ENCODE data around the gene EXD3. TPM values are rescaled to one million over a fixed set of nuclear protein-coding genes. Genes with fewer than 3 reads are reported as not detected.

EXD3 gene
- total and polyA plus RNA-seq, 2 of the 4 experiments (the other 2 are of a cell fraction) = 1.1 to 7.4 TPM

DNA sequence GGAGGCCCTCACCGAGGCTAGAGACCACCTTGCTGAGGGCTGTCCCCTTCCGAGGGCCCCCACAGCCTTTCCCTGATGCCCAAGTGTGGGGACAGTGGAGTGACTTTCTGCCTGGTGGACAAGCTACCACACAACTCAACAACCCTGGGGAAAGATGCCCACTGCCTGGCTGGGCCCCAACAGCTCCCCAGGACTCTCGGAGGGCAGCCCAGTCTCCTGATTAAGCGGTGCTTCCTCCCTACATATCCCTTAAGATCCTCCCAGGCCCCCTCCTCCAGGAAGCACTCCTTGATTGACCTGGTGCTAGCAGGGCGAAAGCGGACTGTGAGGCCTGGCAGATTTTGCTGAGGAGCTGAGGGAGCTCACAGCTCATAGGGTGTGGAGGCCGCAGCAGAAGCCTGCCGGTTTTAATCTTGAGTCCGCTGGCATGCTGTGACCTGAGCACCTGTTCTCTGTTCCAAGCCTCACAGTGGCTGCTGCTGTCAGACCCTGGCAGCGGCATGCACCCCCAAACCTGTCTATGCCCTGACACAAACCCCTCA, 34.0 kb upstream of the EXD3 start:
- Histone ChIP-seq H3K4ac (ENCODE audit: low read depth, low read length) (no peak overlapping the region; the same call in 1 of the 2 replicates), H3K14ac (replicated peaks; ENCODE audit: low read depth, low read length) (no peak overlapping the region), H3K9me1 (ENCODE audit: insufficient read depth, low read length) (no peaks in the 10 kb centered on the region), H2AK9ac (replicated peaks; ENCODE audit: low read depth, low read length, poor library complexity) (peak overlapping the region; percentile 72), H3K79me1 (ENCODE audit: low read depth in 1 of 2, low read length in 2 of 2) (peaks cover 6 to 42% of the 10 kb centered on the region in 2 experiments; a peak in 3 of 4 replicates), H3K18ac (ENCODE audit: low read depth, low read length) (no peak overlapping the region), H3K4me3 (ENCODE audit: insufficient read depth, low read depth, low read length) (no peak overlapping the region), H3K9me3 (ENCODE audit: control insufficient read depth, insufficient read depth, low read length) (no peaks in the 10 kb centered on the region), H3K4me1 (ENCODE audit: control insufficient read depth, insufficient read depth, low read length) (peaks cover 24% of the 10 kb centered on the region), H2AK5ac (ENCODE audit: low read depth, low read length) (peak overlapping the region; percentile 8; the same call in 1 of the 2 replicates), H3K27ac (ENCODE audit: insufficient read depth, low read length) (no peak overlapping the region), H3K9ac (ENCODE audit: low read depth, low read length) (no peak overlapping the region), H2BK15ac (ENCODE audit: low read depth, low read length) (no peak overlapping the region), H4K20me1 (ENCODE audit: insufficient read depth, low read length) (peaks cover 37% of the 10 kb centered on the region), H3K36me3 (ENCODE audit: control insufficient read depth, insufficient read depth, low read length) (peaks cover 32% of the 10 kb centered on the region), H2BK120ac (ENCODE audit: low read depth, low read length) (no peak overlapping the region), H2BK20ac (ENCODE audit: low read depth, low read length) (no peak overlapping the region), H3K23ac (ENCODE audit: low read depth, low read length) (peak overlapping the region; percentile 42; the same call in 1 of the 2 replicates), H2BK5ac (ENCODE audit: low read depth, low read length, poor library complexity, severe bottlenecking) (no peak overlapping the region), H4K8ac (ENCODE audit: low read depth in 2 of 2, low read length in 2 of 2) (no peak overlapping the region), H3K56ac (ENCODE audit: extremely low read depth, insufficient read depth, low read length) (no peak overlapping the region), H3K4me2 (ENCODE audit: low read depth, low read length) (peak overlapping the region; percentile 6; the same call in 1 of the 2 replicates), H2AFZ (replicated peaks; ENCODE audit: low read length, poor library complexity) (peak overlapping the region; percentile 21), H4K91ac (ENCODE audit: insufficient read depth, low read depth, low read length) (no peak overlapping the region), H4K5ac (ENCODE audit: low read depth, low read length) (no peak overlapping the region), H3K27me3 (ENCODE audit: control insufficient read depth, insufficient read depth, low read length) (no peaks in the 10 kb centered on the region)
- POLR2A ChIA-PET (ENCODE audit: unreplicated experiment) = no interaction called here
- intact Hi-C loops (cut with micrococcal nuclease) = no loop called here
- no peak for DNase-seq
- dilution Hi-C loops (cut with HindIII; ENCODE audit: low sequenced_read_pairs, unreplicated experiment) = no loop called here
- no TSS peak for BruUV-seq (replicated peaks)
- CTCF ChIA-PET = interaction anchor here (0.8 kb wide), 1 partner anchor 155 kb away, joined by 3 read pairs; the partner anchor contains the start of gene NRARP
- in situ Hi-C loops (cut with MboI; ENCODE audit: low sequenced_read_pairs) = no loop called here
- ATAC-seq (ENCODE audit: low read depth) = no peak
- TF ChIP-seq RCOR1 (IDR thresholded peaks at IDR 0.05; ENCODE audit: insufficient replicate concordance, low read length) (no peak), RFX5 (IDR thresholded peaks at IDR 0.05; ENCODE audit: low read depth, low read length) (no peak), FOS (IDR thresholded peaks at IDR 0.05; ENCODE audit: low read depth, low read length) (no peak), SMC3 (IDR thresholded peaks at IDR 0.05; ENCODE audit: low read depth, low read length) (no peak), MAFK (IDR thresholded peaks at IDR 0.05; ENCODE audit: low read depth, low read length) (no peak)
- TF ChIP-seq, protein P1, sequence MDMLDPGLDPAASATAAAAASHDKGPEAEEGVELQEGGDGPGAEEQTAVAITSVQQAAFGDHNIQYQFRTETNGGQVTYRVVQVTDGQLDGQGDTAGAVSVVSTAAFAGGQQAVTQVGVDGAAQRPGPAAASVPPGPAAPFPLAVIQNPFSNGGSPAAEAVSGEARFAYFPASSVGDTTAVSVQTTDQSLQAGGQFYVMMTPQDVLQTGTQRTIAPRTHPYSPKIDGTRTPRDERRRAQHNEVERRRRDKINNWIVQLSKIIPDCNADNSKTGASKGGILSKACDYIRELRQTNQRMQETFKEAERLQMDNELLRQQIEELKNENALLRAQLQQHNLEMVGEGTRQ (IDR thresholded peaks at IDR 0.05; ENCODE audit: low read depth, low read length) = no peak
- TF ChIP-seq, protein P2, sequence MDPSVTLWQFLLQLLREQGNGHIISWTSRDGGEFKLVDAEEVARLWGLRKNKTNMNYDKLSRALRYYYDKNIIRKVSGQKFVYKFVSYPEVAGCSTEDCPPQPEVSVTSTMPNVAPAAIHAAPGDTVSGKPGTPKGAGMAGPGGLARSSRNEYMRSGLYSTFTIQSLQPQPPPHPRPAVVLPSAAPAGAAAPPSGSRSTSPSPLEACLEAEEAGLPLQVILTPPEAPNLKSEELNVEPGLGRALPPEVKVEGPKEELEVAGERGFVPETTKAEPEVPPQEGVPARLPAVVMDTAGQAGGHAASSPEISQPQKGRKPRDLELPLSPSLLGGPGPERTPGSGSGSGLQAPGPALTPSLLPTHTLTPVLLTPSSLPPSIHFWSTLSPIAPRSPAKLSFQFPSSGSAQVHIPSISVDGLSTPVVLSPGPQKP (IDR thresholded peaks at IDR 0.05; ENCODE audit: borderline replicate concordance, low read depth, low read length) = no peak
- 92% methylated on average over 5 of the region's 10 CpGs; no CpG with 5 or more reads in 1 of the 2 experiments for WGBS, 2 experiments (ENCODE audit: extremely low coverage in 2 of 2, insufficient read length in 1 of 2)

Data from IMR-90 (cell line).